A549 (cell line): Measurements from ENCODE around the gene ZNF234.

ENCODE experiments used
- POLR2A ChIP-seq: IDR thresholded peaks from 2 replicates; pipeline ENCODE4 v1.6.1; 2012; ENCODE audit warnings: mild to moderate bottlenecking, low read length
- RAD21 ChIP-seq, 2 experiments: fragments of >200 bp in 1 of 2; sonication (Bioruptor Twin) in 1 of 2; formaldehyde crosslinking in 1 of 2; IDR thresholded peaks in 1 of 2; conservative IDR thresholded peaks in 1 of 2; 2 replicates in 1 of 2; 3 replicates in 1 of 2; pipeline ENCODE4 v1.6.1; 2012 to 2018; ENCODE audit warnings: inconsistent platforms in 1 of 2
- SREBF2 ChIP-seq: fragments of 450-650 bp; IDR thresholded peaks from 2 replicates; pipeline ENCODE4 v1.6.1; 2014; ENCODE audit warnings: mild to moderate bottlenecking, moderate library complexity
- TF ChIP-seq, protein P1 (sequence below): fragments of >200 bp; sonication (Bioruptor Twin); formaldehyde crosslinking; IDR thresholded peaks from 3 replicates; pipeline ENCODE4 v1.5.1; 2016
- TF ChIP-seq, protein P2 (sequence below): fragments of 200-600 bp; sonication (generic); IDR thresholded peaks from 2 replicates; pipeline ENCODE4 v1.6.1; 2016; ENCODE audit warnings: antibody characterized with exemption, mild to moderate bottlenecking, moderate library complexity

DNA sequence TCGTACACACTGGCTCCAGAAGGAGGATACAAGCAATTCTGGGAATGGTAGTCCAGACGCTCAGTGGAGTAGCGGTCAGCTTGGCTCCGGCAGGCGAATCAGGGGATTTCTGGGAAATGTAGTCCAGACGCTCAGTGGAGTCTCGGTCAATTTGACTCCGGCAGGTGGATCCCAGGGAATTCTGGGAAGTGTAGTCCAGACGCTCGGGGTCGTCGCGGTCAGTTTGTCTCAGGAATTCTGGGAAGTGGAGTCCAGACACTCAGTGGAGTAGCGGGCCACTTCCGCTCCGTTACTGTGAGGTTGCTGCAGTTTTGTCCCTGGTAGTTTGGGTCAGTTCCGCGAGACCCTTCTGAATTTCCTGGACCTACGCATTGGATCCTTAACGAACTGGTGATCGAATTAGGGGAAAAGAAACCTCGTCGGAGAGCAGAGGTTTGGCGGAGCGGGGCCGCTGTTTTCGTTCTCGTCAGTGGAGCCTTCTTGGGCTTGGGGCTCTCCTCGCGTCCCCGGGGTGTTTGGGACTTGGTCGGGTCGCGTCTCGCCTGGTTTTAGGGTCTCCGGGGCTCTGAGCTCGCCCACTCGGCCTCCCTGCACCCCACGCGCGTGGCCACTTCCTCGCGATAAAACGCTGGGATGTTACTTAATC lies 28.1 kb upstream of the ZNF234 start, which contains the start of gene ZNF225:
- TF ChIP-seq, protein P1, sequence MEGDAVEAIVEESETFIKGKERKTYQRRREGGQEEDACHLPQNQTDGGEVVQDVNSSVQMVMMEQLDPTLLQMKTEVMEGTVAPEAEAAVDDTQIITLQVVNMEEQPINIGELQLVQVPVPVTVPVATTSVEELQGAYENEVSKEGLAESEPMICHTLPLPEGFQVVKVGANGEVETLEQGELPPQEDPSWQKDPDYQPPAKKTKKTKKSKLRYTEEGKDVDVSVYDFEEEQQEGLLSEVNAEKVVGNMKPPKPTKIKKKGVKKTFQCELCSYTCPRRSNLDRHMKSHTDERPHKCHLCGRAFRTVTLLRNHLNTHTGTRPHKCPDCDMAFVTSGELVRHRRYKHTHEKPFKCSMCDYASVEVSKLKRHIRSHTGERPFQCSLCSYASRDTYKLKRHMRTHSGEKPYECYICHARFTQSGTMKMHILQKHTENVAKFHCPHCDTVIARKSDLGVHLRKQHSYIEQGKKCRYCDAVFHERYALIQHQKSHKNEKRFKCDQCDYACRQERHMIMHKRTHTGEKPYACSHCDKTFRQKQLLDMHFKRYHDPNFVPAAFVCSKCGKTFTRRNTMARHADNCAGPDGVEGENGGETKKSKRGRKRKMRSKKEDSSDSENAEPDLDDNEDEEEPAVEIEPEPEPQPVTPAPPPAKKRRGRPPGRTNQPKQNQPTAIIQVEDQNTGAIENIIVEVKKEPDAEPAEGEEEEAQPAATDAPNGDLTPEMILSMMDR: no peak
- TF ChIP-seq SREBF2: no peak
- TF ChIP-seq POLR2A: peak; percentile 61
- TF ChIP-seq, protein P2, sequence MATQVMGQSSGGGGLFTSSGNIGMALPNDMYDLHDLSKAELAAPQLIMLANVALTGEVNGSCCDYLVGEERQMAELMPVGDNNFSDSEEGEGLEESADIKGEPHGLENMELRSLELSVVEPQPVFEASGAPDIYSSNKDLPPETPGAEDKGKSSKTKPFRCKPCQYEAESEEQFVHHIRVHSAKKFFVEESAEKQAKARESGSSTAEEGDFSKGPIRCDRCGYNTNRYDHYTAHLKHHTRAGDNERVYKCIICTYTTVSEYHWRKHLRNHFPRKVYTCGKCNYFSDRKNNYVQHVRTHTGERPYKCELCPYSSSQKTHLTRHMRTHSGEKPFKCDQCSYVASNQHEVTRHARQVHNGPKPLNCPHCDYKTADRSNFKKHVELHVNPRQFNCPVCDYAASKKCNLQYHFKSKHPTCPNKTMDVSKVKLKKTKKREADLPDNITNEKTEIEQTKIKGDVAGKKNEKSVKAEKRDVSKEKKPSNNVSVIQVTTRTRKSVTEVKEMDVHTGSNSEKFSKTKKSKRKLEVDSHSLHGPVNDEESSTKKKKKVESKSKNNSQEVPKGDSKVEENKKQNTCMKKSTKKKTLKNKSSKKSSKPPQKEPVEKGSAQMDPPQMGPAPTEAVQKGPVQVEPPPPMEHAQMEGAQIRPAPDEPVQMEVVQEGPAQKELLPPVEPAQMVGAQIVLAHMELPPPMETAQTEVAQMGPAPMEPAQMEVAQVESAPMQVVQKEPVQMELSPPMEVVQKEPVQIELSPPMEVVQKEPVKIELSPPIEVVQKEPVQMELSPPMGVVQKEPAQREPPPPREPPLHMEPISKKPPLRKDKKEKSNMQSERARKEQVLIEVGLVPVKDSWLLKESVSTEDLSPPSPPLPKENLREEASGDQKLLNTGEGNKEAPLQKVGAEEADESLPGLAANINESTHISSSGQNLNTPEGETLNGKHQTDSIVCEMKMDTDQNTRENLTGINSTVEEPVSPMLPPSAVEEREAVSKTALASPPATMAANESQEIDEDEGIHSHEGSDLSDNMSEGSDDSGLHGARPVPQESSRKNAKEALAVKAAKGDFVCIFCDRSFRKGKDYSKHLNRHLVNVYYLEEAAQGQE: peak; percentile 39; the same call in 1 of the 2 replicates
- peak in 1 of 2 experiments; percentile 26; a peak in 2 of 5 replicates for TF ChIP-seq RAD21 (conservative IDR thresholded peaks at IDR 0.05 in 1 of 2, IDR thresholded peaks at IDR 0.05 in 1 of 2)
